NCI-H460 (cell line): ENCODE data around the gene GAS1. TPM values are rescaled to one million over a fixed set of nuclear protein-coding genes. Genes with fewer than 3 reads are reported as not detected.

Experiments
- DNase-seq: peaks from one replicate; pipeline ENCODE4 v3.0.0-alpha.2; 2016; ENCODE audit warnings: low read depth; ENCODE audit errors: extremely low read depth
- polyA plus RNA-seq: library from polyadenylated mRNA; depleted of rRNA; stranded (reverse); fragments of >200 nt; gene quantifications from 2 replicates; pipeline ENCODE4 v1.2.3, GENCODE V29; 2014; cell fraction: nucleus; rRNA removed
- total RNA-seq: library from RNA; depleted of rRNA; stranded (reverse); fragments of >200 nt; shearing (Covaris generic); gene quantifications from 2 replicates; pipeline ENCODE4 v1.2.3, GENCODE V29; 2014; rRNA removed

The GAS1 gene, protein sequence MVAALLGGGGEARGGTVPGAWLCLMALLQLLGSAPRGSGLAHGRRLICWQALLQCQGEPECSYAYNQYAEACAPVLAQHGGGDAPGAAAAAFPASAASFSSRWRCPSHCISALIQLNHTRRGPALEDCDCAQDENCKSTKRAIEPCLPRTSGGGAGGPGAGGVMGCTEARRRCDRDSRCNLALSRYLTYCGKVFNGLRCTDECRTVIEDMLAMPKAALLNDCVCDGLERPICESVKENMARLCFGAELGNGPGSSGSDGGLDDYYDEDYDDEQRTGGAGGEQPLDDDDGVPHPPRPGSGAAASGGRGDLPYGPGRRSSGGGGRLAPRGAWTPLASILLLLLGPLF
- total RNA-seq, result 5.0 and 5.4 TPM in 2 replicates
- polyA plus RNA-seq, result 9.7 and 16.0 TPM in 2 replicates

DNA sequence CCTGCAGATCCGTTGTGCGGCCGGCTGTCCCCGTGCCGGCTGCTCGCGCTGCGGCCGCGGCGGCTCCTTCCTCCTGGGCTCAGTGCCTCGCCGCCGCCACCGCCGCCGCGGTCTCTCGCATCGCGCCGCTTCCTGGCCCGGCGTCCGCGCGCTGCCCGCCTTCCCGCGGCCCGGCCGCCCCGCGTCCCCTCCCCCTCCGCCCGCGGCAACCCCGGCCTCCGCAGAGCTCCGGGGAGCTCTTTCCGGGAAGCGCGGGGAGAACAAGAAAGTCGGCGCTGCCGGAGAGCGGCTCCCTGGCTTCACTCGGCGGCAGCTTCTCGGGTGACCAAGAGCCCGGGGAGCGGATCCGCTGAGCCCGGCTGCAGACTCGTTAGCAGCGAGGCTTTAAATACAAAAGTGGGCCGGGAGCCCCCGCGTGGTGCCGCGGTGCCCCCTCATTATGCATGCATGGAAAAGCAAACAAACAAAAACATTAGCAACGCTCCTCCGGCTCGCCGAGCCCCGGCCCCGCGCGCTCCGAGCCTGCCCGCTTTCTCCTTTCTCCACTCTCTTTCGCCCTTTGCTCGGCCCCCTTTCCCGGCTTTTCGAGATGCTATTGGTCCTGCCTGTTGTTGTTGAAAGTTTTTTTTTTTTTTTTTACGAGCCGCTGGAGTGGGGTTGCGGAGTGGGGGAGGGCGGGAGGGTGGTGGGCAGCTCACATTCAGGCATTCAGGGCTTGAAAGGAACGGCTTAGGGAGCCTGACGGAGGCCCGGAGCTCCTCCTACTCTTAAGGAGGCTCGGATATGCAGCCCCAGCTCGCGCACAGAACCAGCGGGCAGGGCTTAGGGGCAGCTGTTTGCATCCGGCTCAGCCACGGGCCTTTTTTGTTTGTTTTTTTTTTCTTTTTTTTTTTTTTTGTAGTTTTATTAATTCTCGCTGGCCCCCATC is at the start of gene GAS1:
Gene GAS1, minus strand, starts transcription at position 361 of the 928 bp plus-strand sequence. CDS start 727 bp downstream, outside the sequence.
- peak; percentile 85 for DNase-seq

- no peak for DNase-seq
Observed at GRCh38 chr9:86994231-86994630, 46.9 kb upstream of the GAS1 start.

DNA sequence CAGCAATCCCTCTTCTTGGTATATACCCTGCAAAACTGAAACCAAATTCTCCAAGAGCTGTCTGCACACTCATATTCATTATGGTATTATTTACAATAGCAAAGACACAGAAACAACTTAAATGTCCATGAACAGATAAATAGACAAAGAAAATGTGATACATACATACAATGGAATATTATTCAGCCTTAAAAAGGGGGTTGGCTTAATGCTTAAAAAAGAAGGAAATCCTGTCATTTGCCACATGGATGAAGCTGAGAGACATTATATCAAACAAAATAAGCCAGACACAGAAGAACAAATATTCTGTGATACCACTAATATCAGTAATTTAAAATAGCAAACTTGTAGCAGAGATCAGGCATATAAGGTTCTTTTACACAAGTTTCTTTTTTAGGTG is 46.5 kb upstream of the GAS1 start:
- no peak for DNase-seq

- DNase-seq, result no peak
Observed at GRCh38 chr9:86991077-86991476, 43.8 kb upstream of the GAS1 start.

DNA sequence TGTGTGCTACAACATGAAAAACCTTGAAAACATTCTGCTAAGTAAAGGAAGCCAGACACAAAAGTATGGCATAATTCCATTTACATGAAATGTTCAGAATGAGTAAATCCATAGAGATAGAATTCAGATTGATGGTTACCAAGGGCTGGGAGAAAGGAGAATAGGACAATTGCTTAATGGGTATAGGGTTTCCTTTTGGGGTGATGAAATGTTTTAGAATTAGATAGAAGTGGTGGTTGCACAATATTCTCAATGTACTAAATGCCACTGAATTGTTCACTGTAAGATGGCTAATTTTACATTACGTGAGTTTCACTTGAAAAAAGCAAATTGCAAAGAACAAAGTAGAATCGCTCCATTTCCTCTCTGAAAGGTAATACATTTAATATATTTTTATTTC is 43.0 kb upstream of the GAS1 start:
- no peak for DNase-seq

GRCh38 chr9:86987900-86988299 is 40.6 kb upstream of the GAS1 start:
- DNase-seq, result no peak

DNA sequence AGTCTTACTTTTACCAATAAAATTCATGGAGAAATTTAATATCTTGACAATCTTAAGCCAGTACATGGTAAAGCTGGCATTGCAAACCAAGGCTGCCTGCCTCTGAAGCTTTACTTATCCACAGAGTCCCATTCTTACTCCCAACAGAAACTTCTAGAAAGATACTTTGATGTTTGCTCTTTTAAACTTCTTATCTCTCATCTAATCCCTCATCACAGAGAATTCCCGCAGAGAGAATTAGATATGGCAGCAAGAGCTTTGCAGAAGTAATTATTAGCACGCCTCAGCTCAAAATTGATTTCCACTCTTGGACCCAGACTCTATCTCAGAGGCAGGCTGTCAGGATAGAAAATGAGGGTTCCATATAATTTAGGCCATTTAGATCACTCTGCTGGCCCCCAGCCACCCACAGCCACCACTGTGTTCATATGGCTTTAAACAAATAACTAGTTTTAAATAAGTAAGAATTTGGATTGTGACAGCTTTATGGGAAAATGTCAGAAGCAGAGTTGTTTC is 37.9 kb upstream of the GAS1 start:
- no peak for DNase-seq

GRCh38 chr9:86983620-86984259 is 36.4 kb upstream of the GAS1 start:
- DNase-seq, result peak; percentile 87

DNA sequence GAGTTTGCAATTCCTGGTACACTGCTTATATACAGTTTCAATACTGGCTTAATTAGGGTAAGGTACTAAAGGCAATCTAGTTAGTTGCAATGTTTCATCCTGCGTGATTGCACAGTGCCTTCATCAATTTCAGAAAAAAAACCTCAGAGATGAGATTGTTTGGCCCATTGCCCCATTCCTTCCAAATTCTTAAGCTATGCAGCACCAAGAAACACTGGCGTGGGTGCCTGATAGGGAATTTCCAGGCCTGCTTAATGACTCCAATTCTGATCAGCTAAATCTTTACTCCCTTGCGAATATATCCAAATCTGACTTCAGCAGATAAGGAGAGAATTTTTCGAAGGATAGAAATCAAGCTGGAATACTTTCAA is 35.9 kb upstream of the GAS1 start:
- no peak for DNase-seq

GRCh38 chr9:86980802-86981201 is 33.5 kb upstream of the GAS1 start:
- no peak for DNase-seq

DNA sequence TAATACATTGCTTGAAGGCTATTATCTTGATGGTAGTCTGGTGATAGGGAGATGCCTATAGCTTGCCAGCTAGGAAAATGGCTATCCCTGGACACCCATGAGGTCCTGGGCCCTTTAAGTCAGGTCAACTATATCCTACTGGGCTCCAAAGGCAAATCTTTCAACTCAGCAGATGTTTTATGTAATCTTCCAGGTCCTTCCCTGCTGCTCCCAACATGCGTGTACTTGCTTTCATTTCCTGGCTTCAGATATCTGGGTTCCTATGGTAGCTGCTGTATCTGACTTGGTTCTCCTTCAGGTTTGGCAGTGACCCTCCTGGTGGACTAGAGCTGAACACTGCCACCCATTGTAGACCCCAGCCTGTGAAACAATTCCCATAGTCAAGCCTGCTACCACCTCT is 32.4 kb upstream of the GAS1 start:
- DNase-seq, result no peak

DNA sequence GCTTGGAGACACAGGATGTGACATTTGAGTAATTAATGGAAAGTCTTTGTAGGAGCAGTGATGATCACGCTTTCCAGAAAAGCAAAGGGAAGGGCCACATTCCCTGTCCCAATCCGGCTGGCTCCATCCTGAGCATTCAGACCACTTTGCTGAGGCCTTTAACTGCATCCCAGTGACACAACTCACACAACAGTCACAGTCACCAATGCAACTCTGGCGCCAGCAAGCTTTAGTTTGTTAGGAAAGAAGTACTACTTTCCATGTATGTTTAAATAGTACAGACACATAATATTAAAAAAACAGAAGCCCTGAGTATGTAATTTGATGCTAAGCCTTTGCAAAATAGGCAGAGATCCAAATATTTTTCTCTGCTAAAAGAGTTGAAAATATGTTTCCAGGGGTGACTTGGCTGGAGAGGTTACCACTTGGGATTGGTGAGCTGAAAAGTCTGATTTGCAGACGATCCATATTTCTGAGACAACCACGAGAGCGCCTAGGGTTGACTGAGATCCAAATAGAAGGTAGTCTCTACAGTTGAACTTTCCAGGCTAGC is 31.7 kb upstream of the GAS1 start:
- no peak for DNase-seq

DNA sequence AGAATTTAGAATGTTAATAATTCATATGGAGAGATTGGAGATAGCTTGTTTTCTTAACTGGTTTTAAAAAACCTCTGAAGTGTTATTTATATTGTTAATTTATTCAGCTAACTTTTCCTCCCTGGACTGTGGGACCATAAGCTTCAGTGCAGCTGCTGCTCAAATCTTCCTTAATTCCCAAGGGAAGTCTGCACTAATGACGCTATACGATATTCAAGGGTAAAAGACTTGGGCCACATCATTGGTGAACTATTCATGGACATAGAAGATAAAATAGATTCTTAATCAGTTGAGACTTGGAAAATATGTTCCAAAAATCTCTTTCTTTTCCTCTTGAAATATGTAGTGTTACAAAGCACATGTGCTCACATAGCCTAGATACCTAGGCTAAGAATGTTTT is 31.1 kb upstream of the GAS1 start:
- DNase-seq, result no peak

DNA sequence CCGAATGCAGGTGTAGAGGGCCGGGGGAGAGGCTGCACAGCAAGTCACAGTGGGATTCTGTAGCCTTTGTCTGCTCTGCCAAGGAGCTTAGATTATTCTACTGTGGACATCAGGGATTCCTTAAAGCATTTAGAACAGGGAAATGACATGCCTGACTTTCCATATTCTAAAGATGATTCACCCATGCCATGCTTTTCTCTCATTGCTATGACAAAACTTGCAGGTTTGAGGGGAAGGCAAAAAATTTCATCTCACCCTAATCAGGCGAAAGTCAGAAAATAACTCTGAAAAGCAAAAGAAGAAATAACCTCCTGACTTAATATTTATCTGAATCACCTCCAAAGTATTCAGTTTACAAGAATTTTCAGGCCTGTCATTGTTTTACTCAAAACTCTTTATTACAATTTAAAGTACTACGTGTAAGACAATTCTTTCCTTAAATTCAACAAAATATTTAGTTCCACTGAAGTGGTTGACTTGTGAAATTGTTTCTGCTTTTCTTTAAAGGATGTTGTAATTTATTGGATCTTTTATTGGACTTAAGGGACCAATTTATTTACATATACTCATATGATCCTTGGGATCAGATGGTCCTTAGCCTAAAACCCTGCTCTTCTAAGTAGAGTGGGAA is 30.0 kb upstream of the GAS1 start:
- no peak for DNase-seq

DNA sequence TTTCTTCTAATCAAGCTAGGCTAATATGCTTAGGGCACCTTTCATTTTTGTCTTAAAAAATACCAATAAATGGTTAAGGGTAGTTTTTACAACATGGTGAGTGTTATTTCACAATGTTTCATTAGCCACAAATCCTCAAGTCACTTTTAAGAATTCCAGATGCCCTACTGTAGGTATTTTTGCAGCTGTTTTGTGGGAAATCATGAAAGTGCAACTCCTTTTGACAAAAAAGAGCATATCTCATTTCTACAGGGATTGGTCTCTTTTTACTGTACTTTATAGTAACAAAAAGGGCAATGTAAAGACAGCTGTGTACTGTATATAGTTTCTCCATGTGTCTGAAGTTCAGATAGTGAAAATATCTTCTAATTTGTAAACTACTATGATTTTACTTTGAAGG is 28.3 kb upstream of the GAS1 start:
- no peak for DNase-seq

DNA sequence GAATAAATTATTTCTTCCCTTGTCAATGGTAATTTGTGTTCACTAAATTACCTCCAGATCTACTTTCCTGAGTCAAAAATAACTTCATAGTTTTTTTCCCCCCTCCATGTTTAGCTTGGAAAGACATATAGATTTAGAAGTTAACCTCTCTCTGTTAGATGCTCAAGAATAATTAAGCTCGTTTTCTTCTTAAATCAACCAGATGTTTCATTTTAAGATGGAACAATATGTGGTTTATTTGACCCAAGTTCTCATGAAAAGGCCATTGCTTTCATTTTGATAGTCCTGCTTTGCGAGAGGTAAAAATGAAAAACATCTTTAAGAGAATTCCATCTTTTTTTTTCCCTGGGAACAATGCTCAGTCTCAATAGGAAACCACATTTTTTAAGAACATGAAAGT is 27.7 kb upstream of the GAS1 start:
- no peak for DNase-seq

DNA sequence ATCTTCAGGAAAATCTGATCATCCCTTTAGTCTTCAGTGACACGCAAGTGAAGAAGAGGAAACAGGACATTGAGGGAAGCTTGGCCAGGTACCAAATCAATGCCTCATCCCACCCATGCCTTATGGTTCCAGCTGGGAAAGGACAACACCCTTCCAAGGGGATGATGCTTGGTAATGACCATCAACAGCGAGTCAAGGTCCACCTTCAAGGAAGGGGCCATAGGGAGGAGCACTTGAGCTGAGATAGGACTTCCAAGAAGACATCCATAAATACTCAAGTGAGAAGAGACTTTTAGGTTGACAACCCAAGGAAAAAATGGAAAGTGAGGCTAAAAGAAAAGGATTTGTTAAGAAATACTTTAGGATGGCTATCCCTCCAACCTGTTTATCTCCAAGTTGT is 27.1 kb upstream of the GAS1 start:
- DNase-seq, result no peak

DNA sequence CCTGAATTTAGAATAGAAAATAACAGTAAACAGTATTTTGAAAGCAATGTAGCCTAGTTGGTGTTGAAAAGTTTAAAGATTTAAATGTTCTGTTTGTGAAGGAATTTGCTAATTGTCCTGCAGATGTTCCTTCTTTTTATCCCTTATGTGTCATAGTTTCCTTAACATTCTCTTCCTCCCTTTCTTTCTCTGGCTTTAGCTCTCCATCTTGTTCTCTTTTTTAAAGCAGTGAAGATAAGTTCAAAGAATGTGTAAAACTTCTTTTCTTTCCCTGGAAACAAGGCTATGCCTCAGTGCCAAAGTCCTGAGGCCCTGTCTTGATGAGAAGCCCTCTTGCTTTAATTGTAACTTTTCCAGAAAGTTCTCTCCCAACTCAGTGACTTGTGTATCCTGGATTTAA is 24.4 kb upstream of the GAS1 start:
- no peak for DNase-seq

- no peak for DNase-seq
Observed at GRCh38 chr9:86968258-86968920, 21.1 kb upstream of the GAS1 start.
